HG03442 (cell line): Measurements from ENCODE around the gene RPLP2.

ENCODE experiments used
- ATAC-seq: cut with Tn5 transposase; IDR thresholded peaks from one replicate; pipeline ENCODE4 v1.9.1; 2021; ENCODE audit warnings: mild to moderate bottlenecking, moderate library complexity; ENCODE audit not compliant: unreplicated experiment

Gene RPLP2

DNA sequence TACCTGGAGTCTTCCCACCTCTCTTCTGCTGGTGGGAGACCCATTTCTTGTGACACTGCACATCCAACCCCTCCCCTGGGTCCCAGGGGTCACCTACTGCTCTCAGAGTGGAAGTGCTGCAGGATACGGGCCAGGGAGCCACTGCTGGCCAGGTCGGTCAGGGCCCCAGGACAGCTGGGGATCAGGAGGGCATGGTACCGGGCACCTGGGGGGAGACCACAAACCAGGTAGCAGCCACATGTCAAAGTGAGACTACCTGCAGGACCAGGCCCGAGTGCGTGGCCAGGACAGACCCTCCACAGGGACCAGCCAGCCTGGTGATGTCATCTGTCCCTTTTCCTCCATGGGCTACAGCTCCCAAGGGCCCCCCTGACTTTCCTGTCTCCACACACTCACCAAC is 36.3 kb upstream of the RPLP2 start:
- ATAC-seq, result no peak

DNA sequence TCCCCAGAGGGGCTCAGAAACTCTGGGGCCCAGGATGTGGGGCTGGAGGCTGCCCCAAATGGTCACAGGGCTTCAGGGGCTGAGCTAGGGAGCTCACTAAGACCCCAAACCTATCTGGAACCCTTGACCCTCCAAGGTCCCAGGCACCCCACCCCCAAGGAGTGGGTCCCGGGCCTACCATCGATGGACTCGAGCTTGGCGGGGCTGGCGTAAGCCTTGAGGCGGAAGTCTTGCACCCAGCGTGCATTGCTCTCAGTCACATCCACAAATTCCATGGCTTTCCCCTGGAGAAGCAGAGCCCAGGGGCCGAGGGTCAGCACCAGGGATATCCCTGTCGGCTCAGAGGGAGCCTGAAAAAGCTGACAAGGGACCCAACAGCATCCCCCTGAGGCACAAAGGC is 35.9 kb upstream of the RPLP2 start:
- ATAC-seq, result no peak

DNA sequence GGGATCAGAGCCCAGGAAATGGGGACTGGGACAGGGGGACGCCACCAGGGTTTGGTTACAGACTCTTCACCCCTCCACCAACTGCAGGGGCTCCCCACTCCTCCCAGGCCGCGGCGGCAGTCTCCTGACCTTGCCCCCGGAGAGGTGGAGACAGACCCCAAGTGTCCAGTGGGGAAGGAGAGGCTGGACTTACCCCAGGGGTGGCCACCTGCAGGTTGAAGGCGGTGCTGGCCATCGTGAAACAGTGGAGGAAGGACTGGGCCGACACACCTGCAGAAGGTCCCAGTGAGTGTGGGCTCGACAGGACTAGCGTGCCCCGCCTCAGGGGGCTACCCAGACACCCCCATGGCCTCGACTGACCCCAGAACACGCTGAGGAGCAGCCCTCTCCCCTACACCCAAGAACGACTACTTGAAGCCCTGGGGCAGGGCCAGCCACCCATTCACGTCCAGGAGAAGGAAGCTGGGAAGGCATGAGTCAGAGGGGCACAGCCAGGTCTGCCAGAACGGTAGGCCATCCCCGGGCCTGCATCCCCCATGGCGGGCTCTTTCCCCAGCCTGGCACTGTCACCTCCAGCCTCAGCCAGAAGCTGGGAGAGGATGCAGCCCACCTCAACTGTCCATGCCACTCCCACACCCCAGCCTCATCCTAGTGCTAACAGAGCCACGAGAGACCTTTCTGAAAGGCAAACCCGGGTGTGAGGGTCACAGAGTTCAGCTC is 34.7 kb upstream of the RPLP2 start:
- no peak for ATAC-seq

DNA sequence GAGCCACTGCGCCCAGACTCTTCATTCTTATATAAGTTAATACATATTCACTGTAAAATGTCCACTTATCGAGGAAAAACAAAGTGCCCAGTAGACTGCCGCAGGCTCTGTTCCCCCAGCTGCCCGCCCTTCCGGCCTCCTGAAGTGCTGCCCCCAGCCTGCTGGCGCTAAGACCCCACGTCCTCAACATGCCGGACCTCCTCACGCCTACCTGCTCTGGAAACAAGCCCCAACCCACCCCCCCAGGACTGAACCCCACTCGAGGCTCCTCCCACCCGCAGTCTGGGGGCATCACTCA is 33.6 kb upstream of the RPLP2 start:
- ATAC-seq, result no peak

DNA sequence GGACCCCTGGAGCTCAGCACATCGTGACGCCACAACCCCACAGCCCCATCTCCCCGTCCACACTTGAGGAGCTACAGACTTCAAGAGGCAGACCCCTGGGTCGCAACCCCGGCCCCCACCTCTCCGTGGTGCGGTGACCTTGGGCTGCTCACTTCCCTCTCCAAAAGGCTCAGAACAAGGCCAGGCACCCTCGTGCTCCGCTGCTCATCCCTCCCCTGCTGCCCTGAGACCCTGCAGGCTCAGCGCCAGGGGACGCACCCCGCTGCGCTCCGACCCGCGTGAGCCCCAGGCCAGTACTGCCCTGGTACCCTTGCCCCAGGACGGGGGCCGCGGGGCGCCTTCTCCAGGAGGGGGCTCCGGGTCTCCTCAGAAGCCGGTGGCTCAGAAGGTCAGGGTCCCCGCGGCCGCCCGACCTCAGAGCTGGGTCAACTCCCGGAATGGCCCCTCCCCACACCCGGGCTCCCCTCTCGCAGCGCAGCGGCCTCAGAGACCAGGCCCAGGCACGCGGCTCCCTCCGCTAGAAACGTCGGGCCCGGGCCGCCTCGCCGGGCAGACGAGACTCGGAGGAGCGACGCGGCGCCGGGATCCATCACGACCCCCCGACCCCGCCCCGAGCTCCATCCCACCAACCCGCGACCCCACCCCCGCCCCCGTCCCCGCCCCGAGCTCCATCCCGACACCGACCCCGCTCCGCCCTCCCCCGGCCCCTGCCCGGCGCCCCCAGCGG is 33.0 kb upstream of the RPLP2 start:
- peak; percentile 12 for ATAC-seq

DNA sequence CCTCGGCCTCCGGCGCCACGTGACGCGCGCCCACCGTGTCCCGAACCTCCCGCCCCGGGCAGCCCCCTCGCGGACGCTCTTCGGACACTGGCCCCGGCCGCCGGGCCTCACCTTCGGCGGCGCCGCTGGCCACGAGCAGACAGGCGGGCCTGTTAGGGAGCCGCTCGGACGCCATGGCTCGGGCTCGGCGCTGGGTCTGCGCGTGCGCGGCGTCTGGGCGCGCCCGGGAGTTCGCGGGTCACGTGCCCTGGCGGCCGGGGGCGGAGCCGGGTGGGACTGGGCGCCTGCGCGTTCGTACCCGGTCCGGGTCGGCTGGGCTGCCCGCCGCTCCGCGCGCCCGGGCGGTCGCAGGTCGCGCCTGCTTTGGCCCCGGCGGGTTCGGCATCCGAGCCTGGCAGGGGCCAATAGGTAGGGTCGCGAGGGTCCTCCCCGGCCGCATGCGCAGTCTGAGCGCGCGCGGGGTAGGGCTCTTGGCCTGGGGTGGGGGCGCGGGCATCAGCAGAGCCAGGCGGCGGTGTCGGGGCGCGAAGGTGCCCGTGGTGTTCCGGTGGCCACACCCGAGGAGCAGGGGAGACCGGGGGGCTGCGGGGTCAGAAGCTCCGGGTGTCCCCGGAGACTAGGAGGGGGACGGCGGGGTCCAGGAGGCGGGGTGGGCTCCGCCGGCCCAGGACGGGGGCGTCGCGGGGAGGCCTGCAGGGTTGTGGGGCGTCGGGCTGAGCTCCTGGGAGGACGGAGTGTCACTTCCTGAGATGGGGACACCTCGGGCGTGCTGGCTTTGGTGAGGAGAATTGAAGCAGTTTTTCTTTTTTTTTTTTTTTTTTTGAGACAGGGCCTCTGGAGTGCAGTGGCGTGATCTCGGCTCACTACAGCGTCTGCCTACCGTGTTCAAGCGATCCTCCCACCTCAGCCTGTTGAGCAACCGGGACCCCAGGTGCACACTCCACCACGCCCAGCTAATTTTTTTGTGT is 32.2 kb upstream of the RPLP2 start, which contains the start of gene GATD1:
Gene GATD1 (minus strand): TSS at position 200 of the 968 bp plus-strand sequence. CDS start 25 bp downstream, at position 175.
- ATAC-seq, result peak; percentile 80

DNA sequence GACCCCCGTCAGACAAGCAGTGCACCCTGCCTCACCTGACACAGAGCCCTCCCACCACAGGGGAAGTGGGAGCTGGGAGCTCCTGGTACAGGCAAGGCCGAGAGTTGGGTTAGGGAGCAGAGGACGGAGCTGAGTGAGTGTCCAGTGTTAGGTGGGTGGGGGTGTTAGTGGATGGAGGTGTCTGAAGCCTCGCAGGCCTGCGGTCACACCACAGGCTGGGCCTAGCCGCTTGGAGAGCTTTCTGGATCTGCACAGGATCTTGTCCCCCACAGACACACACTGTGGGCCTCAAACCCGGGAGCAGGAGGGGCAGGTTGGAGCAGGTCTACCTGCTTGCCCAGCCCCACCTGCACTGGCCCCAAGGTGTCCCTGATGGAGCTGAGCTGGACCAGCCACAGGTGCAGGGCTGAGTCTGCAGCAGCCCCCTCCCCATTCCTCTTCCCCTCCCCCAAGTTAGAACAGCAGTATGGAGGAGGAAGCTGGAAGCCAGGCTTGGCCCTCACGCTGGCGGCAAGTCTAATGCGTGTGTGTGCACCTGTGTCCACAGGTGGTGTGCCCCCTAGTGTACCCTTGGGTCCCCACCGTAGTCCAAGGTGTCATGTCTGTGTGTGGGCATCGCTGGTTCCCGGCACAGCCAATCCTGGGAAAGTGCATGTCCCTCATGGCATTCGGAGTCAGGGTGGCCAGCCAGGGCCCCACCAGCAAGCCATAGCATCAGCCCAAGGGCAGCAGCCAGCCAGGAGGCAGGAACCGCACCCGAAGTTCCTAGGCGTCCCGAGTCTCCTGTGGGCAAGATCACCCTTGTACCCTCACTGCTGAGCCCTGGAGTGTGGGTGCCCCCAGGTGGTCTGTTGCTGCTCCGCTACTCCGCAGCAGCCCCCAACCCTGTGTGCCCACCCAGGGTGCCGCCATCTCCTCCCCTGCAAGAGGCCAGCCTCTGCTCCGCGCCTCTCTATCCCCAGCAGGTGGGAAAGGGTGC is 30.5 kb upstream of the RPLP2 start:
- ATAC-seq, result no peak

DNA sequence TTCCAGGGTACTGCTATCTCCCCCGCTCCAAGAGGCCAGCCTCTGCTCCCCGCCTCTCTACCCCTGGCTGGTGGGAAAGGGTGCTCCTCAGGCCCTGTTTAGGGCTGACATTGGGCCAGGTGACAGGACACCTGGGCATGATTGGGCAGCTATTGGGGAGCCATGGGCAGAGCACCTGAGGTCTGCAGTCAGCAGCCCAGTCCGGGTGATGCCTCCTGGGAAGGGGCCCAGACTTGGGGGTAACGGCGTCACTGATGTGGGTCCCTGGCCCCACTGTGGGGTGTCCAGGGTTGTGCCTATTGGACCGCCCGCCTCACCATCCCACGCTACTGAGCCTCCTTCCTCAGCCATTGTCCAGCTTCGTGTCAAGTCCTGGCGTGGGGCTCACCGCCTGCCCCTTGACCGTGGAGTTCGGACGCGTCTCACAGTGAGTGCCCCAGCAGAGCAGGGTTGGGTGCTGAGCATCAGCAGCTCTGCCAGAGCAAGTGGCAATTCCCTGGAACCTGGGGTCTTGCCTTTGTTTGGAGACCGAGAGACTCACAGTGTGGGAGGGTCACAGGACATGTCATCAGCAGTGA is 29.7 kb upstream of the RPLP2 start:
- no peak for ATAC-seq

DNA sequence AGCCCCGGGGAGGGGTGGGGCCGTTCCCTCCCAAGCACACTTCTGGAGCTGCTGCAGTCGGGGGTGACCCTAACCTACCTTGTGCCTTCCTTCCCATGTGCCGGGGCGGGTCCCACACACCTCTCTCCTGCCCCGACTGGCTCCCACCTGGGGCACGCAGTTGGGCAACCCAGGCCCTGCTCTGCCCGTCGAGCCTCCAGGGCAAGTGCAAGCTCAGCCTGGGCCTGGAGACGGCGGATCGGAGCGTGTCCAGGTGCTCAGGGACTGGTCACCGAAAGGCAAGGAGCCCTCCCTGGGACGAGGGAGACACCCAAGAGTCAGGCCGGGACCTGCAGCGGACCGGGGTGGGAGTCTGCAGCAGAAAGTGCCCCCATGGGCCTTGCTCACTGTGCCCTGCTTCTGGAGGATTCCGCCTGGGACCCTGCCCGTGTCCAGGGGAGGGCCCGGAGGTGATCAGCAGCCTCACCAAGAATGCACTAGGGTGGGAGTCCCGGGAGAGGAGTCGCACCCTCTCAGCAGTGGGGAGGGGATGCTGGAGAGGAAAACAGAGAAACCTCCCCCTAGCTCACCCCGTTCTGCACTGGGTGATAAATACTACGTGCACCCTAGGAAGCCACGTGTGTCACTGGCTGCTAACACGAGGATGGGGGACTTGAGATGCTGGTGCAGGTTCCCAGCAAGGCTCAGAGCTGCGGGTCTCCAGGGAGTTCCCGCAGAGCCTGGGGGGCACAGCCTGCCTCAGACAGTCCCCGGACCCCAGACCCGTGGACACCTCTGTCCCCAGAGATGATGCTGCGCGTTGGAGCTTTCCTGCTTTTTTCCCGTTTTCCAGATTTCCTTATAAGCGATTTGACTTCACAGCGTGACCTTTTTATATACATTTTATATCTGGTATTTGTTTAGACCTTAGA is 27.2 kb upstream of the RPLP2 start:
- no peak for ATAC-seq

DNA sequence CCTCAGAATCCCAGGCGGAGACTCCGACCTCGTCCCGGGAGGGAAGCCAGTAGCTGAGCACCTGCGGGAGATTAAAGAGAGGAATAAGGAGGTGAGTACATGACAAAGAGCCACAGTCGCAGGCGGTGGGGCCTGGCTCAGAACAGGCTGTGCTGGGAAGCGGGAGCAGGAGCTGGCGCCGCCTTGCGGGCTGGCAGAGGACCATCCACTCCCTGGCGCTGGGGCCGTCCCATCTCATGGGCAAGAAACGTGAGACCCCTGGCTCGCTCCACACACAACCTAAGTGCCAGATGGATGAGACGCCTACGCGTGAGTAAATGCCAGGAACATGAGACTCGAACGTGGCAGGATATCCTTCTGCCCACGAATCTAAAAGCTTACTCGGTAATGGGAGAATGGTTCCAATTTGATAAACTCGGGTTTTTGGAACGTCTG is 26.2 kb upstream of the RPLP2 start:
- ATAC-seq, result no peak

DNA sequence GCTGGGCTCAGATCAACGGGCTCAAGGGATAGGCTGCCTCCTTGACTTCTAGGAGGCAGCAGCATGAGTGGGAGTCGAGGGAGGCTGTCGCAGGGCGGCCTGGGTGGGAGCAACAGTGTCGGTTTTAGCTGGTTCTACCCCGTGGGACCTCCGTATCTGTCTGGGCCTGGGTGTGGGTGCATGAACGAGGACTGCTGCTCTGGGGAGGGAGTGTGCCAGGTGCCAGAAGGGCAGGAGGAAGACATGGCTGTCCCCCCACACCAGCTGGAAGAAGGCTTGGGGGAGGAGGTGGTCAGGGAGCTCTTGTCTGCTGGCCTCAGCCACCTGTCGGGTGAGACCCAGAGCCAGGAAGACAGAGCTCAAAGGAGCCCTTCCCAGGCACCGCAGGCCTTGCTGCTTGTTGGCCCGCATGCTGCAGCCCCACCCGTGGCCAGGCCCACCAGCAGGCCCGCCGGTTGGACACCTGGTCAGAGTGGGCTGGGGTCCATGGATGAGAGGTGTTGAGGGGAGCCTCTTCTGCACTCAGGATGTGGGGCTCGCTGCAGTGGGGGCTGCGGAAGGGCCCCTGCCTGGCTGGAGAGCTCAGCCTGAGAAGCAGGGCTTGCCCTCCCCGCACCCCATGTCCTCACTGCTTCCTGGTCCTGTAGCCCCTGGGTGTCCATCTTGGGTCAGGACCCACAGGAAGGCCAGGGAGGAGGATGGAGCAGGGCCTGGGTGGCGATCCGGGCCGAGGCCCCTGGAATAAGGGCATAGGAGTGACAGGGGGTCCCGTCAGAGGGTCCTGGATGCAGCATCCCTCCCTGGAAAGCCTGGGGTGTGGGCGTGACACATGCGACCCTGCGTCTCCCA is 23.3 kb upstream of the RPLP2 start:
- ATAC-seq, result no peak

DNA sequence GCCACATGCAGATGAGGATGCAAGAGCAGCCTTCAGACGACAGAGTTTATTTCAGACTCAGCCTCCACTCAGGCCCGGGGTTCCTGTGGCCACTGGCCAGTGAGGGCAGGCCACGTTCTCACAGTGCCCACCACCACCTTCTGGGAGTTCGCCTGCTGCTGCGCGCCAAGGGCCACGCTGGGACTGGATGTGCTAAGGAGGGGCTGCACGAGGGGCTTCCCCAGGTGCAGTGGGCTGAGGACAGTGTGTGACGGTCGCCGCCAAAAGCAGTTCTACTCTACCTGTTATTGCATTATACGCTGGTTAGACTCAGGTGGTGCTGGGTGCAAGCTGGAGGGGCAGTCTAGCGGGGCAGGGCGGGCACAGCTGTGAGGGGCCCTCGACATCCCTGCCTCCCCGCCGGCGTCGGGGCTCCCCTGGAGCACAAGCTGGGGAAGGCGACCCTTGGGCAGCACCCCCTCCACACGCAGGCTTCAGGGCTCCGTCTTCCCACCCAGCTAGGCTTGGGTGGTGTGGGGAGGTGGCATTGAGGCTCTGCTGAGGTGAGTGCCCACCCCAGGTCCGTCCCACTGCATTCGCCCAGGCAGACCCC is 22.6 kb upstream of the RPLP2 start:
- no peak for ATAC-seq

DNA sequence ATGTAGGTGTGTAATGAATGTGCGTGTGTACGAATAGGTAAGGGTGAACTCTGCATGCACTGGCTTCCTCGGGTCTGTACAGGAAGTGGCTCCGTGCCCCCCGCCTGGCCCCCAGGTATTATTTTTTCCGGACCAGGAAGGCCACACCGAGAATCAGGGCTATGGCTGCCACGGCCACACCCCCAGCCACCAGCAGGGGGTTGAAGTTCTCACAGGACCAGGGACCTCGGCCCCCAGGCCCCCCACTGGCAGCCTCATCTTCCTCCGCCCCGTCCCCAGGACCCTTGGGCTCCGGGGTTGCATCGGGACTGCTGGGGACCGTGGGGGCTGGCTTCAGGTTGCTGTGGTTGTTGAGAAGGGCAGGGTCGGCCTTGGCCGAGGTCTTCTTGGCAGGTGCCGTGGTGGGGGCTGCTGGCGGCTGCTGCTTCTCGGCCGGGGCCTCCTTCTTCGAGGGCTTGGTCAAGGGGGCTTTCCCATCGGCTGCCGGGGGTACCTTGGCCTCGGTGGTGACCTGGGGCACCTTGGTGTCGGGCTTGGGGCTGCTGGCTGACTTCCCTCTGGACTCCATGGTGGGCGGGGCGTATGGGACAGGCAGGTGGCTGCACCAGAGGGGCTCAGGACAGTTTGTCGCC is 21.6 kb upstream of the RPLP2 start:
- ATAC-seq, result no peak

DNA sequence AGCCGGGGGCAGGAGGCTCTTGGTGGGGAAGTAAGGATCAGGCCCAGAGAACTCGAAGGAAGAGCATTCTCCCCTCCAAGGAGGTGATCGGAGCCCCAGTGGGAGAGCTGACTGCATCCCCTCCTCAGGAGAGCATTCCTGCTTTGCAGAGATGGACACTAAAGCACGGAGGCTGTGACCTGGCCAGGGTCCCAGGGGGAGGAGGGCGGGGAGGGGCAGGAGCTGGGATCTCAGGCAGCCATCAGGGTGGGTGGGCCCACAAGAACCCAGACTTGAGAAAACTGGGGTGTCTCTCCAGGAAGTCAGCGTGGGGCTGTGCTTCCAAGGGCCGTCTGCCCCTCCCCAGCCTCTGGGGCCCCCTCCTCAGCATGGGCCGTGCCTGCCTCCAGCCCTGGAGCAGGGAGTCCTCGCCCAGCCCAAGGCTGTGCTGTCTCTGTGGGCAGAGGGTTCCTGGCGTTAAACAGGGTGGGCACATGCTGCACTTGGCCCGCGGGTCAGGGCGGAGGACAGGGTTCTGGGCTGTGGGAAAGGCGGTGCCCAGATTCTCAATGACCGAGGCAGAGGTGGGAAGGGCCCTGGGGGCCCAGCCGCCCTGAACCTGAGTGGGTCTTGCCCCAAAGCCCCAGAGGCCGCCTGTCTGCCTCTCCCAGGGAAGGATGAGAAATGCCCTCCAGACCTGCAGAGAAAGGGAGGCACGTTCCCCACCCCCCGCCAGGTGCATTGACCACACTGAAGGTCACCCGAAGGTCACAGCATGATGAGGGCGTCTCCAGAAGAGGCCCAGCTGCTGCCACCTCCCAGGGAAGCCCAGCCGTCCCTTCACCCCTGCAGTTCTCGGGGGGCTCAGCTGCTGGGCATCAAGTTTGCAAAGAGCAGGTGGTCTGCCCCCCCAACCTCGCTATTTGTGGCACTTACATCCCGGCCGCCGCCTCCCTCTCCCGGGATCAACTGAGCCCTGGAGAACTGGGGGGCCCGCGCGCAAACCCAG is 20.5 kb upstream of the RPLP2 start:
- ATAC-seq, result no peak

DNA sequence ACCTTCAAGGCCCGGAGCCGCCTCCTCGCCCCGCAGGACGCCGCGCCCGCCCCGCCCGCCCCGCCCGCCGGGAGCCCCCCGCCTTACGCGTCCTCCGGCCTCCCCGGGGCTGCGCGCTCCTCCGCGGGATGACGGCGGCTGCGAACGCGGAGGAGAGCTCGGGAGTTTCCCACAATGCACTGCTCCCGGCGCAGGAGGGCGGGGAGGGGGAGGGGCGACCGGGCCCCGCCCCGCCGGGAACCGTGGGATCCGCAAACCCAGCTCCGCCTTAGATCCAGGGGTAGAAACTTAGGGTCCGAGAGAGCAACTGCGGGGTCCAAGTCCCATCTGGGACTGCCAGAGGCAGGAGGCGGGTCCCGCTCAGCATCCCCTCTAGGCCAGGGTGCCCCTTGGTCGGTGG is 19.8 kb upstream of the RPLP2 start, which contains the start of gene CEND1:
Gene CEND1 (minus strand): TSS at position 148 of the 400 bp plus-strand sequence. CDS start 1,514 bp downstream, outside the sequence.
- no peak for ATAC-seq
